Gastroesophageal sphincter (tissue), 4 donors: Measurements from ENCODE around the gene BPI. TPM values are rescaled to one million over a fixed set of nuclear protein-coding genes. Genes with fewer than 3 reads are reported as not detected.

Experiments used
- ATAC-seq: fragments of 150-250 bp; one replicate; pipeline ENCODE4 v1.9.1; 2016; ENCODE audit warnings: mild to moderate bottlenecking, moderate library complexity
- H3K27ac ChIP-seq, 4 donors: fragments of 200-600 bp; sonication (generic) in 3 of 4; 1 replicate in 3 of 4; 2 replicates in 1 of 4; pipeline ENCODE4 v1.5.1; 2016 to 2019
- H3K27me3 ChIP-seq: fragments of 200-600 bp; sonication (generic); one replicate; pipeline ENCODE4 v1.5.1; 2019
- H3K36me3 ChIP-seq, 2 donors: fragments of 200-600 bp; sonication (generic); one replicate each; pipeline ENCODE4 v1.5.1; 2019; ENCODE audit warnings: control low read depth in 1 of 2
- H3K4me1 ChIP-seq, 3 donors: fragments of 200-600 bp; sonication (generic); 1 replicate in 2 of 3; 2 replicates in 1 of 3; pipeline ENCODE4 v1.5.1; 2016 to 2019; ENCODE audit warnings: control low read depth in 2 of 3
- H3K4me3 ChIP-seq, 2 donors: fragments of 200-600 bp; sonication (generic); one replicate each; pipeline ENCODE4 v1.5.1; 2019; ENCODE audit warnings: mild to moderate bottlenecking in 1 of 2, moderate library complexity in 1 of 2
- H3K9me3 ChIP-seq, 3 donors: fragments of 200-600 bp; sonication (generic); one replicate each; pipeline ENCODE4 v1.5.1; 2017 to 2019; ENCODE audit warnings: control low read depth in 2 of 3
- EP300 ChIP-seq: sonication (generic); formaldehyde crosslinking; IDR thresholded peaks from one replicate; pipeline ENCODE4 v1.6.1; 2017; ENCODE audit warnings: antibody characterized with exemption, mild to moderate bottlenecking
- POLR2A ChIP-seq, 2 donors: fragments of 450-650 bp; IDR thresholded peaks; one replicate each; pipeline ENCODE4 v1.6.1; 2017; ENCODE audit warnings: antibody characterized with exemption in 2 of 2, mild to moderate bottlenecking in 2 of 2, moderate library complexity in 1 of 2
- POLR2AphosphoS5 ChIP-seq: sonication (generic); formaldehyde crosslinking; IDR thresholded peaks from one replicate; pipeline ENCODE4 v1.6.1; 2017; ENCODE audit warnings: antibody characterized with exemption
- WGBS, 2 donors: methylation state at CpG; one replicate each; pipeline ENCODE4 v1.1.5; 2018; ENCODE audit warnings: low coverage in 1 of 2; 5-methylcytosine and 5-hydroxymethylcytosine counted together
- total RNA-seq, 4 donors: library from RNA; depleted of rRNA; stranded (reverse); fragments of >200 nt; gene quantifications; one replicate each; pipeline ENCODE4 v1.1.0, GENCODE V29; 2016
- TF ChIP-seq, protein P1 (sequence below), 4 experiments: fragments of 200-600 bp in 2 of 4; fragments of 450-650 bp in 2 of 4; sonication (generic) in 1 of 4; IDR thresholded peaks; one replicate each; pipeline ENCODE4 v1.5.1; 2017 to 2019; ENCODE audit warnings: antibody characterized with exemption in 4 of 4, mild to moderate bottlenecking in 2 of 4, moderate library complexity in 2 of 4

The BPI gene
- total RNA-seq, 4 donors from 2014 or later = 0.27 to 0.47 TPM; not detected in 2

DNA sequence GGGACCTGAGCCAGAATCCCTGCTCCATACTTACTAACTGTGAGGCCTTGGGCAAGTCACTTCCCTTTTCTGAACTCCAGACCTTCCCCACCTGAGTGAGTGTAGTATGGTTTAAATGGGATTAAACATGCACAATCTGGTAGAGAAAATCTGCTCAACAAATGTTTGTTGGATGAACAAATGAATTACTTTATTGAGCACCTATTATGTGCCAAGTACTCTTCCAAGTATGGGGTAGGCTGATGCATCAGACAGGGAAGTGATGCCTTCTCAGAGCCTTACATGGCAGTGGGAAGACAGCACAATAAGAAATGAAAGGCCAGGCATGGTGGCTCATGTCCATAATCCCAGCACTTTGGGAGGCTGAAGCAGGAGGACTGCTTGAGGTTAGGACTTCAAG is 27.3 kb downstream of the BPI start:
- Histone ChIP-seq H3K27me3 (peaks cover 67% of the 10 kb centered on the region), H3K36me3 (no peaks in the 10 kb centered on the region), H3K4me1 (no peaks in the 10 kb centered on the region), H3K4me3 (no peak overlapping the region), H3K27ac (no peak overlapping the region), H3K9me3 (no peaks in the 10 kb centered on the region)
- TF ChIP-seq POLR2A (IDR thresholded peaks at IDR 0.05) (no peak), EP300 (no peak), POLR2AphosphoS5 (no peak)
- TF ChIP-seq, protein P1, sequence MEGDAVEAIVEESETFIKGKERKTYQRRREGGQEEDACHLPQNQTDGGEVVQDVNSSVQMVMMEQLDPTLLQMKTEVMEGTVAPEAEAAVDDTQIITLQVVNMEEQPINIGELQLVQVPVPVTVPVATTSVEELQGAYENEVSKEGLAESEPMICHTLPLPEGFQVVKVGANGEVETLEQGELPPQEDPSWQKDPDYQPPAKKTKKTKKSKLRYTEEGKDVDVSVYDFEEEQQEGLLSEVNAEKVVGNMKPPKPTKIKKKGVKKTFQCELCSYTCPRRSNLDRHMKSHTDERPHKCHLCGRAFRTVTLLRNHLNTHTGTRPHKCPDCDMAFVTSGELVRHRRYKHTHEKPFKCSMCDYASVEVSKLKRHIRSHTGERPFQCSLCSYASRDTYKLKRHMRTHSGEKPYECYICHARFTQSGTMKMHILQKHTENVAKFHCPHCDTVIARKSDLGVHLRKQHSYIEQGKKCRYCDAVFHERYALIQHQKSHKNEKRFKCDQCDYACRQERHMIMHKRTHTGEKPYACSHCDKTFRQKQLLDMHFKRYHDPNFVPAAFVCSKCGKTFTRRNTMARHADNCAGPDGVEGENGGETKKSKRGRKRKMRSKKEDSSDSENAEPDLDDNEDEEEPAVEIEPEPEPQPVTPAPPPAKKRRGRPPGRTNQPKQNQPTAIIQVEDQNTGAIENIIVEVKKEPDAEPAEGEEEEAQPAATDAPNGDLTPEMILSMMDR (IDR thresholded peaks at IDR 0.05) = no peak
- ATAC-seq = no peak

DNA sequence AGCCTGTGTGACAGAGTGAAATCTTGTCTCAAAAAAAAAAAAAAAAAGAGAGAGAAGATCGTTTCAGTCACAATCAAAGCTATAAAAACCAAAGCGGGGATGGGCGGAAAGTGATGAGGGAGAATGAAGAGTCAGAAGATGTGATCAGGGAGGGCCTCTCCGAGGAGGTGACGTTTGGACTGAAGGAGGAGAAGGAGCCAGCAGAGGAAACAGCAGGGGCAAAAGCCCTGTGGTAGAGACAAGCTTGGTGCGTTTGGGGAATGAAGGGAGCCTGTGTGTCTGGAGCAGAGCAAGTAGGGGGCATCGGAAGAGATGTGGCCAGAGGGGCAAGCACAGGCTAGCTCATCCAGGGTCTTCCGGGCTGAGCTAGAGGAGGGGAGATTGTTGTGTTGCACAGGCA is 27.9 kb downstream of the BPI start:
- H3K27me3 ChIP-seq = peaks cover 73% of the 10 kb centered on the region
- H3K4me3 ChIP-seq = no peak overlapping the region
- no peaks in the 10 kb centered on the region for H3K36me3 ChIP-seq
- no peaks in the 10 kb centered on the region for H3K9me3 ChIP-seq
- H3K27ac ChIP-seq = no peak overlapping the region
- H3K4me1 ChIP-seq = no peaks in the 10 kb centered on the region
- 65 to 73% methylated on average over 5 to 8 of the region's 8 CpGs for WGBS, 2 donors
- TF ChIP-seq POLR2A (IDR thresholded peaks at IDR 0.05) (no peak), POLR2AphosphoS5 (no peak), EP300 (no peak)
- TF ChIP-seq, protein P1 (IDR thresholded peaks at IDR 0.05) = no peak
- ATAC-seq = no peak

DNA sequence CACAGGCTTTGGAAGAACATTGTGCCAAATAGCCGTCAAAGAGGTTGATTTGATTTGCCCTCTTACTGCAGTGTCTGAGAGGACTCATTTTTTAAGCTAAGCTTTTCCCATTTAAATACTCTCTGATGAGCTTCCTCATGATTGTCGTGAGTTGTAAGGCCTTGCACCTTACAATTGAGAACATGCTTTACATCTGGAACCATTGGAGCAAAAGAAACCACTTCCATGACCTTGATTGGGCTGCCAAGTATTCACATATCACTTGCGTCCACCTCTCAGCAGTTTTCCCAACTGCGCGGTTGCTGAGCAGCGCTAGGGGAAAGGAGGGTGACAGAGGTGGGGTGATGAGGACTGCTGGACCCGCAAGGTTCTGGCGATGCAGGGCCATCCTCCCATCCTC is 30.1 kb downstream of the BPI start:
- no peak for ATAC-seq
- H3K27ac ChIP-seq = no peak overlapping the region
- TF ChIP-seq POLR2A (IDR thresholded peaks at IDR 0.05) (no peak), POLR2AphosphoS5 (no peak)
- TF ChIP-seq, protein P1 (IDR thresholded peaks at IDR 0.05) = no peak
- no peaks in the 10 kb centered on the region for H3K4me1 ChIP-seq
- no peak overlapping the region for H3K4me3 ChIP-seq
- 69 to 86% methylated on average over 2 to 3 of the region's 8 CpGs for WGBS, 2 donors
- H3K27me3 ChIP-seq = peaks cover 77% of the 10 kb centered on the region
- H3K9me3 ChIP-seq = peaks cover 0 to 17% (median 0%) of the 10 kb centered on the region in 3 donors
- H3K36me3 ChIP-seq = no peaks in the 10 kb centered on the region

DNA sequence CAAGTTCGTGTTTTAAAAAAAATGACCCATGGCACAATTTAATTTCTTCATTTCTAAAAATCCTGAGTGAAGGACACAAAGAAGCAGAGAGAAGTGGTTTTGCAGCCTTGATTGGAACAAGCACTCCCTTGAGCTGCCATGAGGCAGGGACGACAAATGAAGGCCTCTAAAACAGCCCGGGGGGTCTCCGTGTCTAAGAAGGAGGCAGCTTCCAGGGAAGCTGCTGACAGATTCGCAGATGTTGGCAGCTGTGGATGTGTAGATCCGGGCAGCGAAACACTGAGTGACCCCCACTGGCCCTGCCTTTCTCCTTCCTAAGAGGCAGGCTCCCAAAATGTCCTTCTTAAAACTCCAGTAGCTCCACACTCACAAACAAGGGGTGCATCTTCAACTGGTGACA is 32.8 kb downstream of the BPI start:
- peaks cover 58% of the 10 kb centered on the region for H3K27me3 ChIP-seq
- no peaks in the 10 kb centered on the region for H3K4me1 ChIP-seq
- H3K4me3 ChIP-seq = no peak overlapping the region
- H3K36me3 ChIP-seq = no peaks in the 10 kb centered on the region
- peaks cover 0 to 19% (median 0%) of the 10 kb centered on the region in 3 donors for H3K9me3 ChIP-seq
- H3K27ac ChIP-seq = no peak overlapping the region
- TF ChIP-seq EP300 = no peak
- TF ChIP-seq, protein P1 (IDR thresholded peaks at IDR 0.05) = no peak
- no peak for TF ChIP-seq POLR2A (IDR thresholded peaks at IDR 0.05)
- TF ChIP-seq POLR2AphosphoS5 = no peak
- ATAC-seq = no peak
- WGBS, 2 donors = 10 to 32% methylated on average over 2 to 7 of the region's 7 CpGs

DNA sequence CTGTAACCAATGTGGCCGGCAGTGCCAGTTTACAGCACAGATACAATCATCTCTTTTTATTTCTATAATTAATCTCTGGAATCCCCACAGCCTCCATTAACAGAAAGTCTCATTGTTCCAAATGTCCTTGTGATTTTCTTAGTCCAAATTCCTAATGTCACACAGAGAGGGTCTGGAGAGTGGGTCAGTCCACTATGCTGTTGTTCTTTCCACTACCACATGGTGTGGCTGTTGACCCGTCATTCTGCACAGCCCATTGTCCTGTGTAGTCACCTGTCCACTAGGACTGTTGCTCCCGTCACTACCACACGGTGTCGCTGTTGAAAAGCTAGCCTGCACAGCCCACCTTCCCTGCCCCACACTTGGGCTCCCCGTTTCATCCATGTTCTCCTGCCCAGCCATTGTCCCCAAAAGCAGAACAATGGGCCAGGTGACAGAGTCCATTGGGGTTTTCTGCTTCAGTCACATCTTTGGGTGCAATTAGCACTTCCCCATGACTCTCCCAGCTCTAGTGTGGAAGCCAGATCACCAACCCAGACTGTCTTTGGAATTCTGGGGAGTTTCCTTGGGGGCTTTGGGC is 33.7 kb downstream of the BPI start:
- no peak for ATAC-seq
- Histone ChIP-seq H3K4me3 (no peak overlapping the region), H3K4me1 (no peaks in the 10 kb centered on the region), H3K27me3 (peaks cover 54% of the 10 kb centered on the region), H3K36me3 (no peaks in the 10 kb centered on the region), H3K27ac (no peak overlapping the region), H3K9me3 (peaks cover 0 to 19% (median 0%) of the 10 kb centered on the region in 3 donors)
- WGBS, 2 donors = 41 to 50% methylated on average over 2 to 3 of the region's 6 CpGs
- TF ChIP-seq, protein P1 (IDR thresholded peaks at IDR 0.05) = peak in 2 of 4 experiments; percentile 21 to 31
- TF ChIP-seq POLR2AphosphoS5 = no peak
